HepG2 (cell line): ENCODE measurements around the gene CERT1. TPM values are rescaled to one million over a fixed set of nuclear protein-coding genes. Genes with fewer than 3 reads are reported as not detected.
A peak's percentile ranks its signal among the peaks of the same experiment; 100 is the strongest.

ENCODE experiments used
- ATAC-seq: fragments of 200-7000 bp; cut with Tn5 transposase; 3 replicates; pipeline ENCODE4 v1.9.1; 2020; ENCODE audit warnings: mild to moderate bottlenecking, moderate library complexity
- BruUV-seq: library from RNA; stranded (reverse); fragments of 400-500 nt; replicated peaks from 2 replicates; lab custom pipeline; 2021; lab: Mats Ljungman, UMichigan
- CTCF ChIA-PET: fragments of 300-600 bp; formaldehyde crosslinking; extraction: SDS; loops from one replicate; lab custom pipeline; 2021; ENCODE audit warnings: low total read pairs, inconsistent platforms, low intra/inter-chr PET ratio; lab: Yijun Ruan, JAX
- POLR2A ChIA-PET: fragments of 350-600 bp; sonication (Branson Sonifier 250); formaldehyde crosslinking; loops from one replicate; lab custom pipeline; 2020; ENCODE audit warnings: antibody characterized with exemption, inconsistent platforms; lab: Yijun Ruan, JAX
- DNase-seq: peaks from one replicate; pipeline ENCODE4 v3.0.0-alpha.2; 2015; ENCODE audit warnings: low spot score
- FAIRE-seq: peaks from 3 replicates; lab custom pipeline; 2011; peaks lifted over from hg19 to GRCh38; lab: Jason Lieb, UNC
- H2AFZ ChIP-seq: one replicate; pipeline ENCODE4 v1.6.1; 2011; ENCODE audit warnings: low read length, inconsistent platforms
- H3K27ac ChIP-seq: fragments of 300-600 bp; 3 replicates; pipeline ENCODE4 v1.8.0; 2011; ENCODE audit warnings: mixed run types, mild to moderate bottlenecking, mixed read lengths, low read length, inconsistent platforms; ENCODE audit not compliant: insufficient read depth; ENCODE audit errors: extremely low read length
- H3K27me3 ChIP-seq, 2 experiments: fragments of 200-600 bp in 1 of 2; 2 replicates in 1 of 2; 3 replicates in 1 of 2; pipeline versions ENCODE4 v1.6.0 to v1.8.0; 2011; ENCODE audit warnings: low read length in 2 of 2, mild to moderate bottlenecking in 2 of 2, moderate library complexity in 2 of 2, inconsistent platforms in 1 of 2; ENCODE audit not compliant: insufficient read depth in 2 of 2, control insufficient read depth in 1 of 2
- H3K36me3 ChIP-seq, 2 experiments: fragments of 200-600 bp in 1 of 2; replicated peaks in 1 of 2; 2 replicates in 1 of 2; 3 replicates in 1 of 2; pipeline versions ENCODE4 v1.5.1 to v1.8.0; 2011; ENCODE audit warnings: low read length in 2 of 2, inconsistent platforms in 1 of 2; ENCODE audit not compliant: insufficient read depth in 2 of 2, control insufficient read depth in 1 of 2
- H3K4me1 ChIP-seq: 2 replicates; pipeline ENCODE4 v1.5.1; 2012; ENCODE audit warnings: low read length, inconsistent platforms; ENCODE audit not compliant: insufficient read depth
- H3K4me2 ChIP-seq: 2 replicates; pipeline ENCODE4 v1.6.0; 2011; ENCODE audit warnings: low read depth, low read length, inconsistent platforms
- H3K4me3 ChIP-seq, 3 experiments: fragments of 200-600 bp in 1 of 3; sonication (generic), shearing (Covaris generic) in 1 of 3; replicated peaks in 1 of 3; 2 replicates each; pipeline ENCODE4 v1.5.1; 2011 to 2016; ENCODE audit warnings: low read length in 3 of 3, inconsistent platforms in 2 of 3, low read depth in 2 of 3, mild to moderate bottlenecking in 2 of 3, control low read depth in 1 of 3, mixed read lengths in 1 of 3; ENCODE audit not compliant: insufficient read depth in 1 of 3
- H3K79me2 ChIP-seq: one replicate; pipeline ENCODE4 v1.6.1; 2011; ENCODE audit warnings: low read length, inconsistent platforms; ENCODE audit not compliant: insufficient read depth
- H3K9ac ChIP-seq: 2 replicates; pipeline ENCODE4 v1.6.0; 2011; ENCODE audit warnings: mild to moderate bottlenecking, low read depth, low read length, inconsistent platforms; ENCODE audit not compliant: insufficient read depth
- H3K9me3 ChIP-seq: 2 replicates; pipeline ENCODE4 v1.5.1; 2012; ENCODE audit warnings: mild to moderate bottlenecking, low read length
- H4K20me1 ChIP-seq: 2 replicates; pipeline ENCODE4 v1.6.0; 2011; ENCODE audit warnings: inconsistent platforms, mild to moderate bottlenecking, low read length, moderate library complexity; ENCODE audit not compliant: insufficient read depth
- ARID2 ChIP-seq: sonication (generic); formaldehyde crosslinking; IDR thresholded peaks from 2 replicates; pipeline ENCODE4 v1.8.1; 2022; ENCODE audit warnings: mild to moderate bottlenecking, missing genetic modification reagents, borderline replicate concordance
- BCL3 ChIP-seq: sonication (generic); formaldehyde crosslinking; IDR thresholded peaks from 2 replicates; pipeline ENCODE4 v1.5.1; 2020; ENCODE audit warnings: mild to moderate bottlenecking, missing genetic modification reagents, moderate library complexity
- EP300 ChIP-seq, 3 experiments: sonication (generic) in 1 of 3; formaldehyde crosslinking in 1 of 3; IDR thresholded peaks; 2 replicates each; pipeline versions ENCODE4 v1.5.1 to v1.6.1; 2011 to 2020; ENCODE audit warnings: low read depth in 2 of 3, low read length in 2 of 3, borderline replicate concordance in 1 of 3, improper control_type of control experiment in 1 of 3, mild to moderate bottlenecking in 1 of 3, missing genetic modification reagents in 1 of 3, moderate library complexity in 1 of 3
- FOXA1 ChIP-seq, 2 experiments: fragments of 450-650 bp in 1 of 2; sonication (generic) in 1 of 2; formaldehyde crosslinking in 1 of 2; IDR thresholded peaks; 2 replicates each; pipeline versions ENCODE4 v1.4.0 to v1.6.1; 2016 to 2020; ENCODE audit warnings: missing genetic modification reagents in 1 of 2
- FUBP1 ChIP-seq: sonication (generic); formaldehyde crosslinking; IDR thresholded peaks from 2 replicates; pipeline ENCODE4 v1.5.1; 2020; ENCODE audit warnings: missing genetic modification reagents, mild to moderate bottlenecking, borderline replicate concordance
- HDAC2 ChIP-seq: sonication (generic); formaldehyde crosslinking; IDR thresholded peaks from 2 replicates; pipeline ENCODE4 v1.4.0; 2020; ENCODE audit warnings: missing genetic modification reagents
- HHEX ChIP-seq: IDR thresholded peaks from 2 replicates; pipeline ENCODE4 v1.6.1; 2016; ENCODE audit warnings: control low read depth
- HNF4A ChIP-seq: sonication (generic); formaldehyde crosslinking; IDR thresholded peaks from 2 replicates; pipeline ENCODE4 v1.4.0; 2020; ENCODE audit warnings: missing genetic modification reagents
- MXI1 ChIP-seq: IDR thresholded peaks from 3 replicates; pipeline ENCODE4 v1.6.1; 2012; ENCODE audit warnings: low read depth, low read length, inconsistent platforms, borderline replicate concordance
- NCOR1 ChIP-seq: fragments of 200-600 bp; sonication (generic); IDR thresholded peaks from 2 replicates; pipeline ENCODE4 v1.7.0; 2017; ENCODE audit warnings: antibody characterized with exemption, low read length, borderline replicate concordance
- PHF5A ChIP-seq: IDR thresholded peaks from one replicate; pipeline ENCODE4 v1.6.1; 2018; ENCODE audit warnings: low read depth, missing genetic modification reagents; ENCODE audit not compliant: unreplicated experiment
- POLR2A ChIP-seq, 2 experiments: IDR thresholded peaks; 2 replicates each; pipeline ENCODE4 v1.6.1; 2011; ENCODE audit warnings: low read depth in 2 of 2, low read length in 2 of 2, mild to moderate bottlenecking in 1 of 2, moderate library complexity in 1 of 2; ENCODE audit not compliant: insufficient read depth in 1 of 2
- RFX1 ChIP-seq: fragments of 450-650 bp; IDR thresholded peaks from 2 replicates; pipeline ENCODE4 v1.6.1; 2017
- TRIM24 ChIP-seq: sonication (generic); formaldehyde crosslinking; IDR thresholded peaks from 2 replicates; pipeline ENCODE4 v1.8.0; 2022; ENCODE audit warnings: mild to moderate bottlenecking, missing genetic modification reagents
- U2AF1 ChIP-seq: fragments of 200-400 bp; formaldehyde crosslinking; optimal IDR thresholded peaks from 2 replicates; pipeline ENCODE3; 2017; ENCODE audit warnings: mild to moderate bottlenecking, low read depth, low read length
- ZFP91 ChIP-seq: sonication (generic); formaldehyde crosslinking; IDR thresholded peaks from 2 replicates; pipeline ENCODE4 v1.9.0; 2022; ENCODE audit warnings: missing genetic modification reagents, mild to moderate bottlenecking, borderline replicate concordance
- ZNF629 ChIP-seq: sonication (generic); formaldehyde crosslinking; conservative IDR thresholded peaks from 2 replicates; pipeline ENCODE4 v1.5.0; 2020; ENCODE audit warnings: missing genetic modification reagents
- WGBS: methylation state at CpG from one replicate; pipeline ENCODE4 v1.1.6; 2017; ENCODE audit warnings: low lambda C conversion rate; 5-methylcytosine and 5-hydroxymethylcytosine counted together
- in situ Hi-C: cut with HindIII; loops from 2 replicates; pipeline ENCODE4 v1.10.0; 2017; ENCODE audit warnings: low pct_unique_long_range_greater_than_20kb; ENCODE audit not compliant: extremely low pct_ligation_motif_present
- intact Hi-C: fragments of 100-400 bp; cut with micrococcal nuclease; formaldehyde crosslinking; loops from one replicate; pipeline ENCODE4 v1.10.0; 2022; ENCODE audit not compliant: unreplicated experiment
- polyA plus RNA-seq, 8 experiments: library from polyadenylated mRNA; depleted of rRNA in 3 of 8; stranded (reverse) in 7 of 8; unstranded in 1 of 8; fragments of >200 nt; fragmentation: Illumina TruSeq in 4 of 8; extraction: Trizol in 4 of 8; gene quantifications; 2 replicates each; pipeline versions ENCODE4 v1.2.1 to v1.2.3, GENCODE V29; 2011 to 2016; ENCODE audit warnings: low read depth in 4 of 8, missing spikeins in 1 of 8, mixed read lengths in 1 of 8; ENCODE audit not compliant: insufficient read depth in 1 of 8
- total RNA-seq, 5 experiments: library from RNA; depleted of rRNA; stranded (reverse); fragments of >200 nt; fragmentation: Illumina TruSeq; extraction: Trizol; gene quantifications; 2 replicates each; pipeline ENCODE4 v1.2.3, GENCODE V29; 2016; ENCODE audit warnings: low read depth in 1 of 5

The CERT1 gene
- total and polyA plus RNA-seq, 2 of the 13 experiments (the other 11 are each of a cell fraction or from before 2014, with no cell fraction given), result 8.2 to 12.7 TPM

GRCh38 chr5:75335486-75335885, 175.9 kb downstream of the CERT1 start:
- ChIA-PET POLR2A (no interaction called here), CTCF (no interaction called here)
- Histone ChIP-seq H3K27me3 (no peaks in the 10 kb centered on the region; a peak in 1 of 5 replicates), H3K4me1 (peaks cover 52% of the 10 kb centered on the region), H4K20me1 (peaks cover 32% of the 10 kb centered on the region), H3K4me2 (peak overlapping the region; percentile 99), H3K36me3 (peaks cover 0 to 2% of the 10 kb centered on the region in 2 experiments; a peak in 1 of 5 replicates), H3K27ac (peak overlapping the region; percentile 92), H2AFZ (no peak overlapping the region), H3K9me3 (no peaks in the 10 kb centered on the region), H3K79me2 (peaks cover 40% of the 10 kb centered on the region), H3K9ac (peak overlapping the region; percentile 91; the same call in 1 of the 2 replicates), H3K4me3 (peak overlapping the region in 2 of 3 experiments; percentile 56 to 81; a peak in 2 of 6 replicates)
- no peak for ATAC-seq
- peak; percentile 76 for DNase-seq
- intact Hi-C loops (no loop called here), in situ Hi-C loops (no loop called here)
- BruUV-seq, result no TSS peak
- FAIRE-seq, result no peak
- 32% methylated on average over 2 of the region's 2 CpGs for WGBS
- TF ChIP-seq POLR2A (IDR thresholded peaks at IDR 0.05; ENCODE audit: insufficient read depth in 1 of 2, low read depth in 2 of 2, low read length in 2 of 2), result peak in 1 of 2 experiments; percentile 43; a peak in 1 of 4 replicates
- no peak for TF ChIP-seq BCL3 (CRISPR knock-in tag)
- TF ChIP-seq HNF4A, result peak; percentile 54
- no peak for TF ChIP-seq FUBP1 (CRISPR knock-in tag)
- TF ChIP-seq MXI1, result 0 out of 3 replicates have a peak, but pooled peaks have one; percentile 26
- 0 out of 2 replicates have a peak, but pooled peaks have one; percentile 29 for TF ChIP-seq HDAC2 (CRISPR knock-in tag)
- TF ChIP-seq ZFP91 (CRISPR knock-in tag), result no peak
- TF ChIP-seq TRIM24 (CRISPR knock-in tag), result no peak
- no peak for TF ChIP-seq FOXA1 (IDR thresholded peaks at IDR 0.05)
- TF ChIP-seq FOXA1 (CRISPR knock-in tag; IDR thresholded peaks at IDR 0.05), result 0 out of 2 replicates have a peak, but pooled peaks have one; percentile 13
- no peak for TF ChIP-seq PHF5A (CRISPR knock-in tag)
- no peak for TF ChIP-seq ARID2 (CRISPR knock-in tag)
- no peak for TF ChIP-seq U2AF1
- peak; percentile 70 for TF ChIP-seq RFX1
- TF ChIP-seq ZNF629 (CRISPR knock-in tag), result 0 out of 2 replicates have a peak, but pooled peaks have one; percentile 34
- TF ChIP-seq HHEX, result no peak
- TF ChIP-seq EP300 (IDR thresholded peaks at IDR 0.05; ENCODE audit: low read depth in 2 of 2, low read length in 2 of 2), result 0 out of 4 replicates have a peak, but pooled peaks of 1 of the 2 experiments have one; percentile 42
- TF ChIP-seq EP300 (CRISPR knock-in tag; IDR thresholded peaks at IDR 0.05; ENCODE audit: borderline replicate concordance), result no peak
- TF ChIP-seq NCOR1, result peak; percentile 40; the same call in 1 of the 2 replicates
